ENCODE data around the gene CC2D2B. TPM values are rescaled to one million over a fixed set of nuclear protein-coding genes. Genes with fewer than 3 reads are reported as not detected.

The CC2D2B gene, protein sequence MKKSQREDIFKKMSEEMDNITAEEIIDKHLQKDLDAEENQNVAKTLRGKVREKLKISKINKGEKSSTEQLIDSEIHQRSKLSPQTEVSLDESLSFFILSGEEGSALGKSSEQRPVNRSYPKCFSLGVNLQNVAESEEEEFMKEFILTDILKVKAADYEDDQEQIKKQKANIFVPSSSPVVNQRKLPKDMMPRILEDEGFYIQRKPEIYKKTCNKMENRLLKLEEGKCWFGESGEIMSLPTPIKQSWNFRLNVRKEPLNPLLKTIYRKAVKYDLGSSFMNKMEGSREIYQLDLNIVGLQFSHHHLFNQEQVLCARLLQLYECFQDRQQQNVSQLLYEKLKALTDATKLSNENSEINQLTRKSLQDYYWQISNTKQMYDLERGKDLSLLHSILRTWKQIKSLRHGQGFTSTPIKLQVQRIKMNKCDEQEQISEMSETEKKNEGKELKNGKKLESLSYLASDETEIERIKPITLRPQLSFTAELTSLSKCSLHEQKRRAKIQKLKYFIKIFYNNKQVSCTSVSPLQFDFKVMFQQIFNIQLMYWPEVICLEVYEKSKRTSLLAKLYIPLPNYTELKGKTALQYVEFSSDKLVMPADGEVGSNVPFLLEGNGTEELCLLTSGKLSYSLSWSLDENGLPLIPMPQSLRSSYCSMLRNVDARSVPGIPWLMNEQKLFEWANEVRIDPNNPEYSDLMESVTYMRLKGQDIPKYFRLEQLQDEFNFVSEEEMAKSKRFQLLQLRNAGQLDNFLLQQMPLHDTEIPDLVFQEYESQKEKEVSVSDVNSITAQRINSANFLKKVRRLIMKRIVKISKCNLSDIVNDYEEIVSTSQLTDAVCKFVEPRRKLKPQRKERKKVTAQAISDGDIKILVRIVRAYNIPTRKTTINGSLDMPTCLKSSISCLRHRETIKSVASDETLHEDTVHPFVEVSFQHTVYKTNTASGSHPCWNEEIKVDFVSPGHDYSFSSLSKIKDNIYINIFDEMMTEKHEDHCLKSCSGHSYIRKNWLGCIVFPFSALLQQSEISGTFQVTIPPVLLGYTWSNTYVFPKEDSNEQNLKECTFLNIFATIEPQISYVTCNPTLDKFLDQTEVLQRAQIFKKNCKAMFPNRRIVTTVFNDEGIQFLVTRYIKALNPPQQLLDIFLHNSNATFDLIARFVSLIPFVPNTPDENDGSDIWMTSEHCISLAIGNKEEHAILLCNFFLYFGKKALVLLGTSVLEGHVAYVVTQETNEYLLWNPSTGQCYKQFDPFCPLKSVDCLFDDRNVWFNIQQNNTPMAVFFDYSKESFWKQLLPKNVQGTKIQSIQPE (N-terminal part only)
- 3.1 TPM for total RNA-seq
- under 1 TPM in 1 of 4 donors, not detected in 3; 0.63 TPM for polyA plus RNA-seq

DNA sequence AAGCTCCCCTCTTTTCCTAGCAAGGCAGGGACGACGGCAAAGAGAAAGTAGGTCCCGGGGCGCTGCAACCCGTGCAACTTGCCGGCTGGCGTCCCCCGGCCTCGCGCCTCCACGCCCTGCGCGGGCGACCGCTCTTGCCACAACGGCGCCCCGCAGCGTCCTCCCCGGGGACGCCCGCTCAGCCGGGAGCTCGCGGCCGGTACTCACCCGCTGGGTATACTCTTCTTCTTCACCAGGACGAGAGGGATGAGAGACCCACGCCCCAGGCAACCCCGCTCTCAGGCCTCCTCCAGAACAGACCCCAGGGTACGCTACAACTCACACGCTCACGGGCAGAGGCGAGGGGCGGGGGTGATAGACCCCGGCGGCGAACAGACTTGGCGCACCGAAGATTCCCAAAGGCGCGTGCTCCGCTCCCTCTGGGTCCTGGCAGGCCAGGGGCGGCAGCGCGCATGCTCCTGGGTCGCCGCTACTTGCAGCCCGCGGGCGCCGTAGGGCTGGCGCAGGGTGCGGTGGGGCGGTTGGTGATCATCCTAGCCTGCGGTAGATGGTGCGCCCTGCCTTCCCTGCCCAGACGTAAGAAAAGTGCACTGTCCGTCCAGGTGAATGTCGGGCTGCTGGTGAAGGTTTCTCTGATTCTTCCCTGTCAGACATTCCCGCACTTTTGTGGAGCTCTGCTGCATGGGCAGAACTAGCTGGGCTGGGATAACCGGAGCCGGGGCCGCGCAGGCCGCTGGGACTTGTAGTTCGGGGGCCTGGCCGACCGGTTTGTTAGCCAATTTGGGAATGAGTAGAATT, at the start of gene CC2D2B:
CC2D2B (plus strand) TSS at position 520 of the 798 bp plus-strand sequence. CDS start 3,349 bp downstream, outside the sequence.
- ATAC-seq (ENCODE audit: low read depth in 2 of 2) (peak; percentile 82 to 84), DNase-seq (peak; percentile 15 to 79 (median 48))
- H3K27ac ChIP-seq (ENCODE audit: insufficient read depth, low read length, poor library complexity, severe bottlenecking) = peak within 1 kb of the TSS; percentile 56
- H3K27me3 Mint-ChIP-seq = peaks cover 5% of the 10 kb centered on the region
- H3K4me1 Mint-ChIP-seq = peaks cover 4 to 20% (median 8%) of the 10 kb centered on the region in 4 donors
- peak within 1 kb of the TSS; percentile 89 to 97 (median 93) for H3K4me3 Mint-ChIP-seq
- H3K36me3 Mint-ChIP-seq = peaks cover 3% of the 10 kb centered on the region
- H3K9me3 ChIP-seq (ENCODE audit: control insufficient read depth in 2 of 2, low read length in 2 of 2) = no peaks in the 10 kb centered on the region
- H3K4me1 ChIP-seq (ENCODE audit: control insufficient read depth, insufficient read depth, low read length, poor library complexity, severe bottlenecking) = peaks cover 10% of the 10 kb centered on the region
- H3K36me3 ChIP-seq (ENCODE audit: control insufficient read depth, insufficient read depth, low read length) = peaks cover 6% of the 10 kb centered on the region
- H3K9me3 Mint-ChIP-seq = no peaks in the 10 kb centered on the region
- H3K4me3 ChIP-seq (ENCODE audit: low read depth, low read length) = peak within 1 kb of the TSS; percentile 94
- peak within 1 kb of the TSS; percentile 82 to 97 (median 92) for H3K27ac Mint-ChIP-seq
- peaks cover 2% of the 10 kb centered on the region for H3K27me3 ChIP-seq (ENCODE audit: control insufficient read depth, insufficient read depth, low read length)

DNA sequence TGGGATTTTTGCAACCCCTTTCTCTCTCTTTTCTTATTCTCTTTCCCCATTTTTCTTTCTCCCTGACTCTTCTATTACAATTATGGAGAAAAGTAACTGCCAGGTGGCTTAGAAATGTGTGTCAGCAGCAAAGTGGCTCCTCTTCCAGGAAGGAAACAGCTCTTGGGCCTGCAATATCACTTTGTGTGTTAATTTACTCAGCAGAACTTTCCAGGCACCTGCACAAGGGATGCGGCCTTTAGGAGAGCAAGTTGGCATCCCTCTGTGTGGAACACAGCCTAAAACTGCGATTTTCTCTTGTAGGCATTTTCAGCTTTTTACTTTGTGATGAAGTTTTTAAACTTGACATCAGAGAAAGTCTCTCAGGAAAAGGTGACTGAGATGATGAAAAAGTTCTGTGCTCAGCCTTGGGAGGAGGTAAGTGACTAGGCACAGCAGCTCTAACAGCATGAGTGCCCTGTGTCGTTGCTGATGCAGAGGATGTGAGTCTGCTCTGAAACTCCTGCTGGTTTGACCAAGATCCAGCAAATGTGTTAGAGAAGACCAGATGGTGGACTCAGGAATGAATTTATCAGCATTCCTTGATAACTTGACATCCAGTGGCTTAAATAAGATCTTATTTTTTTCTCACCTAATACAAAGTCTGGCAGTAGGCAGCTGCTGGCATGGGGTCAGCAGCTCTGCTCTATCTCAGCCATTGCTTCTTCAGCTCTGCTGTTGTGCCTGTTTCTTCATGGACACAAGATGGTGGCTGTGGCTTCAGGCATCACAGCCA, 47.4 kb upstream of the CC2D2B start:
- no peak overlapping the region for H3K4me3 ChIP-seq (ENCODE audit: low read depth, low read length)
- peaks cover 9% of the 10 kb centered on the region for H3K36me3 ChIP-seq (ENCODE audit: control insufficient read depth, insufficient read depth, low read length)
- ATAC-seq (ENCODE audit: low read depth in 2 of 2) (no peak), DNase-seq (no peak)
- no peaks in the 10 kb centered on the region for H3K9me3 ChIP-seq (ENCODE audit: control insufficient read depth in 2 of 2, low read length in 2 of 2)
- Mint-ChIP-seq H3K27me3 (no peaks in the 10 kb centered on the region), H3K4me3 (no peak overlapping the region), H3K27ac (peak overlapping the region in 1 of 3 donors; percentile 63), H3K4me1 (peaks cover 0 to 8% (median 1%) of the 10 kb centered on the region in 4 donors), H3K9me3 (peaks cover 0 to 6% (median 0%) of the 10 kb centered on the region in 7 donors), H3K36me3 (no peaks in the 10 kb centered on the region)
- H3K27ac ChIP-seq (ENCODE audit: insufficient read depth, low read length, poor library complexity, severe bottlenecking) = no peak overlapping the region
- H3K27me3 ChIP-seq (ENCODE audit: control insufficient read depth, insufficient read depth, low read length) = no peaks in the 10 kb centered on the region
- H3K4me1 ChIP-seq (ENCODE audit: control insufficient read depth, insufficient read depth, low read length, poor library complexity, severe bottlenecking) = peaks cover 6% of the 10 kb centered on the region

DNA sequence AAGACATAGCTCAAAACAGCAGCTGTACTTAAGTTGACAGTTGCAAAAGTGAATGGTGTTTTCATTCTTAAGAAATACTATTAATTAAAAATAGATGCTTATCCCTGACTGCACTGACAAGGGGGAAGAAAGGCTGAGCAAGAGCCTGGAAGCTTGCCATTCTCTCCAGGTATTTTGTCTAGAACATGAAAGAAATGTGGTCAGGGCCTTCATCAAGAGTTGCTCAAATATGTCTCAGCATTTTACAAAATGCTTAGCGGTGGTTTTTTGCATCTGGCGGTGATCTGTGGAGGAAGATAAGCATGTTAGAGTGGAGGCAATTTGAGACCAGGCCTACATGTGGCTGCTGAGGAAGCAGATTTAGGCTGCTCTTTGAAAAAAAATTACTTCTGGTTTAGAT, 46.4 kb upstream of the CC2D2B start:
- no peak overlapping the region for H3K27ac Mint-ChIP-seq
- H3K9me3 Mint-ChIP-seq = no peaks in the 10 kb centered on the region
- DNase-seq (no peak), ATAC-seq (ENCODE audit: low read depth in 2 of 2) (no peak)
- Histone ChIP-seq H3K4me3 (ENCODE audit: low read depth, low read length) (no peak overlapping the region), H3K4me1 (ENCODE audit: control insufficient read depth, insufficient read depth, low read length, poor library complexity, severe bottlenecking) (peaks cover 6% of the 10 kb centered on the region), H3K9me3 (ENCODE audit: control insufficient read depth in 2 of 2, low read length in 2 of 2) (no peaks in the 10 kb centered on the region), H3K27me3 (ENCODE audit: control insufficient read depth, insufficient read depth, low read length) (no peaks in the 10 kb centered on the region), H3K27ac (ENCODE audit: insufficient read depth, low read length, poor library complexity, severe bottlenecking) (no peak overlapping the region), H3K36me3 (ENCODE audit: control insufficient read depth, insufficient read depth, low read length) (peaks cover 11% of the 10 kb centered on the region)
- H3K4me3 Mint-ChIP-seq = no peak overlapping the region
- H3K4me1 Mint-ChIP-seq = peaks cover 0 to 10% (median 2%) of the 10 kb centered on the region in 4 donors
- peaks cover 4% of the 10 kb centered on the region for H3K36me3 Mint-ChIP-seq
- no peaks in the 10 kb centered on the region for H3K27me3 Mint-ChIP-seq

DNA sequence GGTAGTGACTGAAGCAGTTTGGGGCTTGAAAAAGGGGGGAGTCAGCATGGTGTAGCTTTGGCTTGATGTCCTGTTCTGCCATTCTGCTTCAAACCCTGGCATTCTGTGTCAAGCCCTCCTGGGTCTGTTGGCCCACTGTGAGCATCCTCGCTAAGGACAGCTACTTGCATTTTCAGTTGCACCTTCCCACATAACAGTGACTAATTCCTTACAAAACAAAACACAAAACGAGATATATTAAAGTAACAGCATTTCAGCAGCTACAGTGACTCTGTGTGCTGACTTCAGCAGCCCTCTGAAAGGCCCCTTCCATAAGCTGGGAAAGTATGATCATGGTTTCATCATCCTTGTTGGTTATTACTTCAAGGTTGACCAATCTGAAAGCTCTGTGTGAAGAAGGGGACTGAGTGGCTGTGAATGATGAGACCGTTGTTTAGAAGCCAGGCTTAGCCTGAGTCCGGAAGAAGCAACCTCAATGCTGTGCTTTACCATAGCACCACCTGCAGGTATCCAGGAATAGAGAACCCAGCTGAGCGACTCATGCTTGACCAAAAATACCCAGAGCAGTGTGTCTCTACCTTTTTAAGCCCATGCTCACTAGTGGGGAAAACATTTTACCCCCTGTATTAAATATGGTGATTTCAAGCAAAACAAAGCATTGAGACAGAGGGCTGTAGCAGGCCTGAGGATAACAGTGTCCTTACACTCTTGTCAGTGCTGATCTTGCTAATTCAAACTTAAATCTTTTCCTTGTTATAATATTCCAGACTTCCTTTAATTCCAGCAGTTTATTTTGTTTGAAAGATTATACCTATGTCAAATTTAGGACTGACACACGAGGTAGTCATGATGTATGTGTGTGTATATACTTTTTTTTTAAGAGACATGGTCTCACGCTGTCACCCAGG, 42.6 kb upstream of the CC2D2B start:
- Histone ChIP-seq H3K27me3 (ENCODE audit: control insufficient read depth, insufficient read depth, low read length) (no peaks in the 10 kb centered on the region), H3K4me3 (ENCODE audit: low read depth, low read length) (no peak overlapping the region), H3K9me3 (ENCODE audit: control insufficient read depth in 2 of 2, low read length in 2 of 2) (no peaks in the 10 kb centered on the region), H3K27ac (ENCODE audit: insufficient read depth, low read length, poor library complexity, severe bottlenecking) (peak overlapping the region; percentile 28), H3K4me1 (ENCODE audit: control insufficient read depth, insufficient read depth, low read length, poor library complexity, severe bottlenecking) (peaks cover 6% of the 10 kb centered on the region), H3K36me3 (ENCODE audit: control insufficient read depth, insufficient read depth, low read length) (peaks cover 22% of the 10 kb centered on the region)
- ATAC-seq (ENCODE audit: low read depth in 2 of 2) = peak; percentile 76 to 82
- Mint-ChIP-seq H3K27ac (peak overlapping the region in 2 of 3 donors; percentile 6 to 70), H3K4me3 (no peak overlapping the region), H3K4me1 (peaks cover 0 to 10% (median 2%) of the 10 kb centered on the region in 4 donors), H3K27me3 (no peaks in the 10 kb centered on the region), H3K36me3 (peaks cover 4% of the 10 kb centered on the region), H3K9me3 (no peaks in the 10 kb centered on the region)
- DNase-seq = peak; percentile 17 to 81 (median 37)

DNA sequence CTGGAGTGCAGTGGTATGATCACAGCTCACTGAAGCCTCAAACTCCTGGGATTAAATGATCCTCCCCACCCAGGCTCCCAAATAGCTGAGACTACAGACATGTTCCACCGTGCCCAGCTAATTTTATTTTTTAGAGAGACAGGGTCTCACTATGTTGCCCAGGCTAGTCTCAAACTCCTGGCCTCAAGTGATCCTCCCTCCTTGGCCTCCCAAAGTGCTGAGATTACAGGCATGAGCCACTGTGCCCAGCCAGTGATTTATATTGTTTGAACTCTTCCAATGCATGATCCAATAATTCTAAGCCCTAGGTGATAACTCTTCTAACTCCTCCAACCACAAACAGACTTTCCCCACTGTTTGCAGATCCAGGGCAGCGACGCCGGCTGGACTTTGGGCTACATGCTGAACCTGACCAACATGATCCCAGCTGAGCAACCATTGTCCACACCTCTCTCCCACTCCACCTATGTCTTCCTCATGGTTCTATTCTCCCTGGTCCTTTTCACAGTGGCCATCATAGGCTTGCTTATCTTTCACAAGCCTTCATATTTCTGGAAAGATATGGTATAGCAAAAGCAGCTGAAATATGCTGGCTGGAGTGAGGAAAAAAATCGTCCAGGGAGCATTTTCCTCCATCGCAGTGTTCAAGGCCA, 41.8 kb upstream of the CC2D2B start:
- Histone ChIP-seq H3K4me1 (ENCODE audit: control insufficient read depth, insufficient read depth, low read length, poor library complexity, severe bottlenecking) (peaks cover 6% of the 10 kb centered on the region), H3K36me3 (ENCODE audit: control insufficient read depth, insufficient read depth, low read length) (peaks cover 22% of the 10 kb centered on the region), H3K27me3 (ENCODE audit: control insufficient read depth, insufficient read depth, low read length) (no peaks in the 10 kb centered on the region), H3K4me3 (ENCODE audit: low read depth, low read length) (no peak overlapping the region), H3K9me3 (ENCODE audit: control insufficient read depth in 2 of 2, low read length in 2 of 2) (no peaks in the 10 kb centered on the region), H3K27ac (ENCODE audit: insufficient read depth, low read length, poor library complexity, severe bottlenecking) (no peak overlapping the region)
- peak overlapping the region in 2 of 3 donors; percentile 70 to 79 for H3K27ac Mint-ChIP-seq
- DNase-seq (no peak), ATAC-seq (ENCODE audit: low read depth in 2 of 2) (no peak)
- H3K36me3 Mint-ChIP-seq = peaks cover 9% of the 10 kb centered on the region
- H3K4me1 Mint-ChIP-seq = peaks cover 0 to 10% (median 2%) of the 10 kb centered on the region in 4 donors
- no peaks in the 10 kb centered on the region for H3K27me3 Mint-ChIP-seq
- no peak overlapping the region for H3K4me3 Mint-ChIP-seq
- H3K9me3 Mint-ChIP-seq = no peaks in the 10 kb centered on the region
